ENCODE measurements around the gene SECISBP2.

Gene SECISBP2

GRCh38 chr9:89383030-89383720, 64.9 kb downstream of the SECISBP2 start:
- DNase-seq (ENCODE audit: low read depth in 2 of 2), result no peak

- no peak for DNase-seq (ENCODE audit: low read depth in 2 of 2)
Measured at GRCh38 chr9:89383721-89384300, 65.5 kb downstream of the SECISBP2 start.

- no peak for DNase-seq (ENCODE audit: low read depth in 2 of 2)
Measured at GRCh38 chr9:89384783-89385182, 66.5 kb downstream of the SECISBP2 start.

- no peak for DNase-seq (ENCODE audit: low read depth in 2 of 2)
Measured at GRCh38 chr9:89386206-89386605, 67.9 kb downstream of the SECISBP2 start.

- no peak for DNase-seq (ENCODE audit: low read depth in 2 of 2)
Measured at GRCh38 chr9:89386797-89387196, 68.5 kb downstream of the SECISBP2 start.

- DNase-seq (ENCODE audit: low read depth in 2 of 2), result no peak
Measured at GRCh38 chr9:89387197-89387849, 69.0 kb downstream of the SECISBP2 start.

- DNase-seq (ENCODE audit: low read depth in 2 of 2), result no peak
Measured at GRCh38 chr9:89388084-89388867, 70.0 kb downstream of the SECISBP2 start.

- no peak for DNase-seq (ENCODE audit: low read depth in 2 of 2)
Measured at GRCh38 chr9:89388868-89389177, 70.5 kb downstream of the SECISBP2 start.

GRCh38 chr9:89390068-89390555, 71.8 kb downstream of the SECISBP2 start:
- DNase-seq (ENCODE audit: low read depth in 2 of 2), result no peak

GRCh38 chr9:89390578-89391116, 72.3 kb downstream of the SECISBP2 start:
- DNase-seq (ENCODE audit: low read depth in 2 of 2), result no peak

GRCh38 chr9:89391585-89391984, 73.3 kb downstream of the SECISBP2 start:
- no peak for DNase-seq (ENCODE audit: low read depth in 2 of 2)

GRCh38 chr9:89394412-89394811, 76.1 kb downstream of the SECISBP2 start:
- no peak for DNase-seq (ENCODE audit: low read depth in 2 of 2)

- no peak for DNase-seq (ENCODE audit: low read depth in 2 of 2)
Measured at GRCh38 chr9:89395931-89396710, 77.8 kb downstream of the SECISBP2 start.

- no peak for DNase-seq (ENCODE audit: low read depth in 2 of 2)
Measured at GRCh38 chr9:89397471-89397870, 79.2 kb downstream of the SECISBP2 start.

GRCh38 chr9:89398621-89399020, 80.3 kb downstream of the SECISBP2 start:
- no peak for DNase-seq (ENCODE audit: low read depth in 2 of 2)

- no peak for DNase-seq (ENCODE audit: low read depth in 2 of 2)
Measured at GRCh38 chr9:89400403-89401116, 82.3 kb downstream of the SECISBP2 start.

GRCh38 chr9:89402695-89403427, 84.6 kb downstream of the SECISBP2 start:
- DNase-seq (ENCODE audit: low read depth in 2 of 2), result no peak

GRCh38 chr9:89404074-89404473, 85.8 kb downstream of the SECISBP2 start:
- DNase-seq (ENCODE audit: low read depth in 2 of 2), result no peak

GRCh38 chr9:89405826-89406225, 87.5 kb downstream of the SECISBP2 start:
- no peak for DNase-seq (ENCODE audit: low read depth in 2 of 2)

GRCh38 chr9:89407070-89407469, 88.8 kb downstream of the SECISBP2 start:
- no peak for DNase-seq (ENCODE audit: low read depth in 2 of 2)

Data from stimulated activated CD8-positive, alpha-beta memory T cell treated with anti-CD3 and anti-CD28 coated beads, Interleukin-7, amount 100 ng/mL, for 1 hour (primary cell).